GM04503 (cell line): ENCODE data around the gene ING2.
"Not testable (repeated sequence)": the region's sequence is repeated elsewhere in the genome, so short reads cannot be mapped to it uniquely, and the experiment has no call there.

Experiments
- DNase-seq: peaks from one replicate; pipeline ENCODE4 v3.0.0-alpha.2; 2012; ENCODE audit warnings: low read depth

The ING2 gene, protein sequence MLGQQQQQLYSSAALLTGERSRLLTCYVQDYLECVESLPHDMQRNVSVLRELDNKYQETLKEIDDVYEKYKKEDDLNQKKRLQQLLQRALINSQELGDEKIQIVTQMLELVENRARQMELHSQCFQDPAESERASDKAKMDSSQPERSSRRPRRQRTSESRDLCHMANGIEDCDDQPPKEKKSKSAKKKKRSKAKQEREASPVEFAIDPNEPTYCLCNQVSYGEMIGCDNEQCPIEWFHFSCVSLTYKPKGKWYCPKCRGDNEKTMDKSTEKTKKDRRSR

DNA sequence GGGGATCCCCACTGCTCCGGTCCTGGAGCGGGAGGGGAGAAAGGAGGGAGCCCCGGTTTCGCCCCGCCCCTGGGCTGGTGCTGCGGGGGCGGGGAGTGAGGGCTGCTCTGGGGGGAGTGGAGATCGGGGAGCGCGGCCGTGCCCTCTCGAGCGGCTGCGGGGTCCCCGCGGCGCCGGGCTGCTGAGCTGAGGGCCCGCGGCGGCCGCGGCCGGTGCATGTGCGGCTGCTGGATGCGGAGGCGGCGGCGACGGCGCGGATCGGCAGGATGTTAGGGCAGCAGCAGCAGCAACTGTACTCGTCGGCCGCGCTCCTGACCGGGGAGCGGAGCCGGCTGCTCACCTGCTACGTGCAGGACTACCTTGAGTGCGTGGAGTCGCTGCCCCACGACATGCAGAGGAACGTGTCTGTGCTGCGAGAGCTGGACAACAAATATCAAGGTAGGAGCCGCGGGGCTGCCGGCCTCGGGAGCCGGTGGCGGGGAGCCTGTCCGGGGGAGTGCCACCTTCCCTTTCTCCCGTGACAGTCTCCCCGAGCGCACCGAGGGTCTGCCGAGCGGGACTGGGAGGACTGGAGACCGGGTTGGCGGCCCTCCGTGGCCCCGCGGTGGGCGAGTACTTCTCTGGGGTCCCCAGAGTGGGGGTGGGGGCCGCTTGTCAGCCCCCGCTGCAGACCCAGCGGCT is at the start of gene ING2:
TSS of gene ING2 (plus strand) at position 129 of the 681 bp plus-strand sequence. CDS start at position 267, 138 bp downstream.
- no peak for DNase-seq

DNA sequence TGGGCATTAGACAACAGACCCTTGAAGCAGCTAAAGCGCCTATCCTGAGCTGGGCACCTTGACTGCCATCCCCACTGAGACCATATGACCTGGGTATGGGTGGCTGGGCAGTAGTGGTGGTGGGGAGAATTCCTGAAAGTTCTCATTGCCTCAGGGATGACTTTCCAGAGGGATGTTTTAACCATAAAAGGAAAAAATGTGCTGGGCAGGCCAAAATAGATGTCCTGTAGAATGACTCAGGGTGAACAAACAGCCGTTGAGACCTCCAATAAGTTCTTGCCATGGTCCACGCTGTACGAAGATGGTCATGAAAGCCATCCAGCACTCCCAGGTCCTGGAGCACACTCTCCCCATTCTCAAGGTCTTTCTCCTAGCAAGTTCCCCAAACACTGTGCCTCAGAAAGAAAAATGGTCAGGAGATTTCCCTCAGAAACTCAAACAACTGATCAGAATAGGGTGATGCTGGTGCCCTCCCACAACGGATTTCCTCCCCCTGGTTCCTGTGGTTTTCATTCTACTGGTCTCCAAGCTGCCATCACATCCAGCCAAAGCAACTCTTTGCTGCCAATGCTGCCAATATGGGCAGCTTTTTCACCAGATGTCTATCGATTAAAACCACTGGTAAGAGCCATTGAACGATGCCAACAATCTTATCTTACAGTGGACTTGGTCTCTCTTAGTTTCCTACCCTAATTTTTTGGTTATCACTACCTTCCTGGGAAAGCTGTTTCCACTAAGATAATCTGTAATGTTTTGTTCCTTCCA is 49.2 kb upstream of the ING2 start:
- no peak for DNase-seq

GRCh38 chr4:183458005-183458404 is 46.9 kb upstream of the ING2 start:
- DNase-seq, result no peak

- DNase-seq, result not testable (repeated sequence)
Observed at GRCh38 chr4:183463903-183464619, 40.8 kb upstream of the ING2 start.

DNA sequence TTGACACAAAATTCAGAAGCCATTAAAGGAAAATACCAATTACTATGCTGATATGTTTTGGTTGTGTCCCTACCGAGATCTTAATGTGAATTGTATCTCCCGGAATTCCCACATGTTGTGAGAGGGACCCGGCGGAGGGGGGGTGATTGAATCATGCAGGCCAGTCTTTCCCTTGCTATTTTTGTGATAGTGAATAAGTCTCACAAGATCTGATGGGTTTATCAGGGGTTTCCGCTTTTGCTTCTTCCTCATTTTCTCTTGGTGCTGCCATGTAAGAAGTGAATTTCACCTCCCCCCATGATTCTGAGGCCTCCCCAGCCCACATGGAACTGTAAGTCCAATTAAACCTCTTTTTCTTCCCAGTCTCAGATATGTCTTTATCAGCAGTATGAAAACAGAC is 39.0 kb upstream of the ING2 start:
- not testable (repeated sequence) for DNase-seq

- DNase-seq, result no peak
Observed at GRCh38 chr4:183467246-183467645, 37.6 kb upstream of the ING2 start.

DNA sequence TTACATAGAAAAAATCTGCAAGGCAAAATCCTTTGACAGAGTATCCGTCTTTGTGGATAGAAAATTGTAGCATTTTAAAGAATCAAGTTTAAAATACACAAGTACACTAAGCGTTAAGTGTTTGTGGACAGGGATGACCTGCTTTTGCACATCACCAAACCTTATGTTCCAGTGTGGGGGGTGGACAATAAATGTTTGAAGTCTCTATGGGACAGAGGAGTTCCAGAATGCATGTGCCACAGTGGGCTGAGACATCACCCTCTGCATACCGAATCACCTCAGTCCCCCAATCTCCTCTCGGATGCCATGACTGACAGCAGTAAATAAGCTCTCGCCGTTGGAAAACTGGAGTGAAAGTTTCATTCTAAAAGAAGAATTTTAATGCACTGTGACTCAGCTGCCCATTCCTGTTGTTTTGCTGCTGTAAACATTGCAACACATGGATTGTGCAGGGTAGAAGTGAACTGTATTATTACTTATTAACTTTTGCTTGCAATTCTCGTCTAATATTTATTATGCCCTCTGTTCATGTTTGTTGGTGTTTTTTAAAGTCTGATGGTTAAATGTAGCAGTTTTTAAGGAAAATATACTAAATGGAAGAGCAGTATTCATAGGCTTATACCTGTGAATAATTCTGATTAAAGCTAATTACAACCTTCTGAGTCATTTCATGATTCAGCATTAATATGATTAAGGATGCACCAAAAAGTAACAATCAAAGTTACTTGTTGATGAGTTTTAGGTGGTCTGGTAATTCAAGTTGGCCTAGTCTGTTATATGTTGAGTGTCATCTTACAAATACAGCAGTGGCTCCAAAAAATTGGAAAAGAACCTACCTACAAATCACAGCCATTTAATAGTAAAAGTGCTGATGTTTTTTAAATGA is 36.4 kb upstream of the ING2 start:
- DNase-seq, result no peak

- DNase-seq, result no peak
Observed at GRCh38 chr4:183469285-183469684, 35.6 kb upstream of the ING2 start.

- no peak for DNase-seq
Observed at GRCh38 chr4:183469936-183470335, 34.9 kb upstream of the ING2 start.

- DNase-seq, result no peak
Observed at GRCh38 chr4:183470821-183471220, 34.0 kb upstream of the ING2 start.

DNA sequence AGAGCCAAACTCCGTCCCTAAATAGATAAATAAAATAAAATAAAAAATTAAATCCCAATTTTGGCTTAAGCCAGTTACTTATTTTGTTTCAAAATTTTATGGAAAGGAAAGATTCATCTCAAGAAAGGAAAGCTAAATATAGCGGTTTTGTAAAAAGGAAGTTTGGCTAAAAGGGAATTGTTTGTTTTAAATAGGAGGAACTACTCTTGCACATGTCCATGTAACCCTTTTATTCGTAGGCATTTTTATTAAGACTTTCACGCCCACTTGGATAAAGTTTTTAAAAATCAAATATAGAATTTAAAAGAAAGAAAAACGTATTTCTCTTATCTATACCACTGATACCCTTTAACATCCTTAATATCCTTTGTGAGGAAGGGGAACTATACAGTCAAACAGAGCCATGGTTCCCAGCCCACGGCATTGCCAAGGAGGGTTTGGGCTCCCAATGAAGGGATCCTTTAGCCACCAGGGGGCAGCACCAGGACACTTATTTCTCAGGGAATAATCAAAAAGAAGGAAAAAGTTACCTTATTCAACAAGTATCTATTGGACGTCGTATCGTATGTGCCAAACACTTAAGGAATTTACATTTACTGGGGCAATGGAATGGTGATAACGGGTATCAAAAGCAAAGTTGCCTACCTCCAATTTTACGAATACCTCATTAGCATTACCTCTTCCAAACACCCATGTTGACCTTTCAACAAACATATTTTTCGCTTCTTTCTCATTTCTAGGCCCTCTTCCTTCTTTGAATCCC is 32.7 kb upstream of the ING2 start:
- DNase-seq, result no peak

DNA sequence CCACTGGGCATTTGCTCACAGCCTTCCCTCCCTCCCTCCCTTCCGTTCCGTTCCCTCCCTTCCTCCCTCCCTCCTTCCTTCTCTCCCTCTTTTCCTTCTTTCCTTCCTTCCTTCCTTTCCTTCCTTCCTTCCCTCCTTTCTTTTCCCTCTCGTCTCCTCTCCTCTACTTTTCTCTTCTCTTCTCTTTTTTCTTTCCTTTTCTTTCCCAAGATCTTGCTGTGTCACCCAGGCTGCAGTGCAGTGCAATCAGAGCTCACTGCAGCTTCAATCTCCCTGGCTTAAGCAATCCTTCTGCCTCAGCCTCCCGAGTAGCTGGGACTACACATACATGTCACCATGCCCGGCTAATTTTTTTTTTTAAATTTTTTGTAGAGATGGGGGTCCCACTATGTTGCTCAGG is 26.7 kb upstream of the ING2 start:
- DNase-seq, result no peak

DNA sequence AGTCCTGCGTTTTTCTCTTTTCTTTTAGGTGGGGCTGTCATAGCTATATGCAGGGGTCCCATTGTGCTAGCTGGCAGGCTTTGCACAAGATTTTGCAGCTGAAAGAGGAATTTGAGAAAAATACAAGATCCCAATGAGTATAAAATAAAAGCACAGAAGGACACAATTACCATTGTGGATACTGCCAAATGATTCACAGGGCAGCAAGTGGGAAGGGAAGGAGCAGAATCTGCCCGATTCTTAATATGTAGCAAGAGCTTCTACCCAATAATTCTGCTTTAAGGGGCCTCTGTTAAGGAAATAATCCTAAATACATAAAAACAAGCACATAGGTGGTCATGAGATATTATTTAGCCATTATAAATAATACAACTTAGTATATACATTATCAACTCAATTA is 25.9 kb upstream of the ING2 start:
- no peak for DNase-seq

DNA sequence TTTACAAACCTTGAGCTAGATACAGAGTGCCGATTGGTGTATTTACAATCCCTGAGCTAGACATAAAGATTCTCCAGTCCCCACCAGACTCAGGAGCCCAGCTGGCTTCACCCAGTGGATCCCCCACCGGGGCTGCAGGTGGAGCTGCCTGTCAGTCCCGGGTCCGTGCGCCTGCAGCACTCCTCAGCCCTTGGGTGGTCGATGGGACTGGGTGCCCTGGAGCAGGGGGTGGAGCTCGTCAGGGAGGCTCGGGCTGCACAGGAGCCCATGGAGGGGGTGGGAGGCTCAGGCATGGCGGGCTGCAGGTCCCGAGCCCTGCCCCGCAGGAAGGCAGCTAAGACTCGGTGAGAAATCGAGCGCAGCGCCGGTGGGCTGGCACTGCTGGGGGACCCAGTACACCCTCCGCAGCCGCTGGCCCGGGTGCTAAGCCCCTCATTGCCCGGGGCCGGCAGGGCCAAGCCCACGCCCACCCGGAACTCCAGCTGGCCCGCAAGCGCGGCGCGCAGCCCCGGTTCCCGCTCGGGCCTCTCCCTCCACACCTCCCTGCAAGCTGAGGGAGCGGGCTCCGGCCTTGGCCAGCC is 22.3 kb upstream of the ING2 start:
- not testable (repeated sequence) for DNase-seq

GRCh38 chr4:183483997-183484396 is 20.9 kb upstream of the ING2 start:
- no peak for DNase-seq

GRCh38 chr4:183485411-183486160 is 19.3 kb upstream of the ING2 start:
- no peak for DNase-seq

DNA sequence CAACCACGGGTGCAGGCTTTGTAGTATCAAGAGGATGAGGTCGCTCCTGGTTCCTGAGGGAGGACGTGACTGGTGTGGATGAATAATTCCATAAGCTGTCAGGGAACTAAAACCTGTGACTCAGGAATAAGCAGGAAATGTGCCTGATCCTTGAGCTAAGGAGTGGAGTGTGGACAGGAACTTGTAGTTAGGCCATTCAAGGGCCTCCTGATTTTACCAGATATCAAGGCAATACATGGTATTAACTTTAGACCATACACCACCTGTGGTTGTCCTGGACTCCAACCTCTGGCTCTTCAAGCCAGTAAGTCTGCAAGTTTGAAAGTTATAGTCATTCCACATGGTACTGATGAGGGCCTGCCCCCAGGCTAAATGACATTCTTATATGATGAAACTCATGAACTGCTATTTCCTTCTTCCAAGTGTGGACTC is 12.1 kb upstream of the ING2 start:
- DNase-seq, result no peak

GRCh38 chr4:183493246-183493645 is 11.6 kb upstream of the ING2 start:
- no peak for DNase-seq

GRCh38 chr4:183495184-183495583 is 9.7 kb upstream of the ING2 start:
- DNase-seq, result no peak
